CD4-positive, alpha-beta T cell (primary cell): ENCODE results near the gene ADGRV1. TPM values are rescaled to one million over a fixed set of nuclear protein-coding genes. Genes with fewer than 3 reads are reported as not detected.

Source experiments
- ATAC-seq: fragments of 200-7000 bp; cut with Tn5 transposase; one replicate; pipeline ENCODE4 v1.10.0; 2022; ENCODE audit warnings: mild to moderate bottlenecking; ENCODE audit not compliant: poor library complexity
- CTCF ChIA-PET: fragments of 350-600 bp; sonication (Branson Sonifier 250); formaldehyde crosslinking; loops from one replicate; lab custom pipeline; 2021; ENCODE audit warnings: antibody characterized with exemption, inconsistent platforms; lab: Charles Lee
- POLR2A ChIA-PET: fragments of 350-600 bp; sonication (Branson Sonifier 250); formaldehyde crosslinking; loops from one replicate; lab custom pipeline; 2021; ENCODE audit warnings: antibody characterized with exemption, inconsistent platforms; lab: Charles Lee
- DNase-seq, 14 experiments: peaks; one replicate each; pipeline ENCODE4 v3.0.0-alpha.2; 2013 to 2020; ENCODE audit warnings: mixed read lengths in 2 of 14
- H3K27ac ChIP-seq, 2 donors: one replicate each; pipeline versions ENCODE4 v1.5.1 to v1.7.0; 2013; ENCODE audit warnings: low read length in 2 of 2, low read depth in 1 of 2, mild to moderate bottlenecking in 1 of 2
- H3K27me3 ChIP-seq, 2 experiments: 1 replicate in 1 of 2; 2 replicates in 1 of 2; pipeline versions ENCODE4 v1.6.1 to v1.7.0; 2013; ENCODE audit warnings: low read length in 2 of 2, control low read depth in 1 of 2, mild to moderate bottlenecking in 1 of 2, moderate library complexity in 1 of 2; ENCODE audit not compliant: insufficient read depth in 2 of 2, control insufficient read depth in 1 of 2
- H3K36me3 ChIP-seq: one replicate; pipeline ENCODE4 v1.6.1; 2013; ENCODE audit warnings: low read length, control low read depth; ENCODE audit not compliant: insufficient read depth
- H3K4me1 ChIP-seq: one replicate; pipeline ENCODE4 v1.6.1; 2013; ENCODE audit warnings: low read length, control low read depth; ENCODE audit not compliant: insufficient read depth
- H3K4me3 ChIP-seq: one replicate; pipeline ENCODE4 v1.5.1; 2013; ENCODE audit warnings: mild to moderate bottlenecking, low read length, moderate library complexity
- H3K9me3 ChIP-seq, 2 experiments: 1 replicate in 1 of 2; 2 replicates in 1 of 2; pipeline versions ENCODE4 v1.6.1 to v1.7.0; 2013; ENCODE audit warnings: low read length in 2 of 2, mild to moderate bottlenecking in 2 of 2, control low read depth in 1 of 2, moderate library complexity in 1 of 2; ENCODE audit not compliant: control insufficient read depth in 1 of 2, insufficient read depth in 1 of 2
- H3K27ac Mint-ChIP-seq: one replicate; pipeline ENCODE4 v1.8.0; 2020; ENCODE audit warnings: mixed read lengths
- H3K27me3 Mint-ChIP-seq: one replicate; pipeline ENCODE4 v1.8.0; 2021; ENCODE audit warnings: mixed read lengths
- H3K36me3 Mint-ChIP-seq: one replicate; pipeline ENCODE4 v1.8.0; 2021; ENCODE audit warnings: low read depth, mixed read lengths
- H3K4me1 Mint-ChIP-seq: one replicate; pipeline ENCODE4 v1.8.0; 2021; ENCODE audit warnings: low read depth, mixed read lengths
- H3K4me3 Mint-ChIP-seq: one replicate; pipeline ENCODE4 v1.8.0; 2020; ENCODE audit warnings: mild to moderate bottlenecking, mixed read lengths
- H3K9me3 Mint-ChIP-seq: one replicate; pipeline ENCODE4 v1.8.0; 2020; ENCODE audit warnings: mixed read lengths
- CTCF ChIP-seq: fragments of 200-600 bp; IDR thresholded peaks from one replicate; pipeline ENCODE4 v1.8.0; 2022; ENCODE audit warnings: antibody characterized with exemption, mild to moderate bottlenecking
- intact Hi-C, 2 experiments: fragments of 100-400 bp; cut with DNase I in 1 of 2; cut with micrococcal nuclease in 1 of 2; formaldehyde crosslinking; loops; one replicate each; pipeline versions ENCODE4 v1.15.1 to v1.9.0; 2023 to 2025; cut with DNase I, micrococcal nuclease
- total RNA-seq, 174 experiments: library from RNA in 2 of 174; stranded (reverse) in 2 of 174; gene quantifications; one replicate each; pipeline ENCODE4 v1.2.3 and lab custom pipeline; 2021 to 2026

Gene ADGRV1
- total RNA-seq, 2 experiments from 2014 or later: 0.81 to 1.2 TPM

DNA sequence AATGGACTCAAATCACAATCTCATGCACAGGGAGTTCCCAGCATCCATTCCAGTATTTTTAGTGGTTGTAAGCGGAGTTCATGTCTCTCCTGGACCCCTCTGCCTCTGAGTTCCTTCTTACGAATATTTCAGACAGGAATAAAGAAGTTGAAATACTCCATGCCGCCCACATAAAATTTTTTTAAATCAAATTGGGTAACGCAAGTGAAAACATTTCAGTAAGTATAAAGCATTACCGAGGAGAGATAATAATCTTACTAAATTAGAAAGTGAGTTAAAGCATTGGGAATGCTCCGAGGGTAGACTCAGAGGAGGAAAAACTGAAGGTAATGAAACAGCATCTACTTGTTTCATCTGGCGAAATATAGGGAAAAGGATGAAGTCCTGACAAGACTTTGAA is 506.9 kb downstream of the ADGRV1 start:
- Mint-ChIP-seq H3K27me3 (peaks cover 32% of the 10 kb centered on the region), H3K4me1 (no peaks in the 10 kb centered on the region), H3K9me3 (no peaks in the 10 kb centered on the region), H3K27ac (no peak overlapping the region), H3K36me3 (no peaks in the 10 kb centered on the region), H3K4me3 (no peak overlapping the region)
- no peak overlapping the region for H3K27ac ChIP-seq
- no peak for DNase-seq
- H3K4me1 ChIP-seq: no peaks in the 10 kb centered on the region
- H3K4me3 ChIP-seq: no peak overlapping the region
- H3K36me3 ChIP-seq: no peaks in the 10 kb centered on the region
- ChIA-PET POLR2A (no interaction called here), CTCF (no interaction called here)
- no peaks in the 10 kb centered on the region for H3K9me3 ChIP-seq
- no peak for ATAC-seq
- no peak for TF ChIP-seq CTCF
- intact Hi-C loops: no loop called here
- H3K27me3 ChIP-seq: no peaks in the 10 kb centered on the region

DNA sequence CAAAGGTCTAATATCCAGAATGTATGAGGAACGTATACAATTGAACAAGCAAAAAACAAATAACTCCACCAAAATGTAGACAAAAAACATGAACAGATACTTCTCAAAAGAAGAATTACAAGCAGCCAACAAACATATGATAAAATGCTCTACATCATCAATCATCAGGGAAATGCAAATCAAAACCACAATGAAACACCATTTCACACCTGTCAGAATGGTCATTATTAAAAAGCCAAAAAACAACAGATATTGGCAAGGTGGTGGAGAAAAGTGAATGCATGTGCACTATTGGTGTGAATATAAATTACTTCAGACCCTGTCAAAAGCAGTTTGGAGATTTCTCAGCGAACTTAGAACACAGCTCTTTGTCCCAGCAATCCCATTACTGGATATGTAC is 510.8 kb downstream of the ADGRV1 start:
- no peaks in the 10 kb centered on the region for H3K27me3 ChIP-seq
- intact Hi-C loops: no loop called here
- TF ChIP-seq CTCF: no peak
- no peaks in the 10 kb centered on the region for H3K4me1 Mint-ChIP-seq
- H3K9me3 ChIP-seq: no peaks in the 10 kb centered on the region
- no peak for ATAC-seq
- peaks cover 13% of the 10 kb centered on the region for H3K27me3 Mint-ChIP-seq
- H3K4me3 ChIP-seq: no peak overlapping the region
- no peak for DNase-seq
- H3K4me3 Mint-ChIP-seq: no peak overlapping the region
- no peaks in the 10 kb centered on the region for H3K36me3 Mint-ChIP-seq
- no peaks in the 10 kb centered on the region for H3K4me1 ChIP-seq
- H3K27ac ChIP-seq: no peak overlapping the region
- no peaks in the 10 kb centered on the region for H3K9me3 Mint-ChIP-seq
- H3K36me3 ChIP-seq: no peaks in the 10 kb centered on the region
- ChIA-PET POLR2A (no interaction called here), CTCF (no interaction called here)
- no peak overlapping the region for H3K27ac Mint-ChIP-seq

- intact Hi-C loops: no loop called here
Observed at GRCh38 chr5:91070761-91071550, 512.4 kb downstream of the ADGRV1 start.

More at GRCh38 chr5:91070761-91071550, 512.4 kb downstream of the ADGRV1 start:
- Mint-ChIP-seq H3K4me1 (no peaks in the 10 kb centered on the region), H3K36me3 (no peaks in the 10 kb centered on the region), H3K27me3 (peaks cover 13% of the 10 kb centered on the region), H3K9me3 (no peaks in the 10 kb centered on the region), H3K27ac (no peak overlapping the region), H3K4me3 (no peak overlapping the region)
- H3K4me3 ChIP-seq: no peak overlapping the region
- ATAC-seq (no peak), DNase-seq (peak in 1 of 14 experiments; percentile 8)
- H3K4me1 ChIP-seq: no peaks in the 10 kb centered on the region
- H3K36me3 ChIP-seq: no peaks in the 10 kb centered on the region
- H3K9me3 ChIP-seq: no peaks in the 10 kb centered on the region
- TF ChIP-seq CTCF: no peak
- CTCF ChIA-PET: no interaction called here
- H3K27me3 ChIP-seq: no peaks in the 10 kb centered on the region
- POLR2A ChIA-PET: no interaction called here
- H3K27ac ChIP-seq: no peak overlapping the region
